OCI-LY1 (cell line): ENCODE data around the gene FCN3.

Experiments
- H2AFZ ChIP-seq: fragments of 200-600 bp; sonication (generic), shearing (Covaris generic); 2 replicates; pipeline ENCODE4 v1.6.0; 2014; ENCODE audit warnings: antibody characterized with exemption, mild to moderate bottlenecking, low read length
- H3F3A ChIP-seq: fragments of 200-600 bp; sonication (generic), shearing (Covaris generic); 2 replicates; pipeline ENCODE4 v1.6.0; 2014; ENCODE audit warnings: mild to moderate bottlenecking, antibody characterized with exemption, low read length, moderate library complexity; ENCODE audit not compliant: insufficient read depth
- H3K27ac ChIP-seq: fragments of 200-600 bp; sonication (generic); 2 replicates; pipeline ENCODE4 v1.5.1; 2014; ENCODE audit warnings: low read length, mixed run types, mild to moderate bottlenecking, low read depth; ENCODE audit not compliant: poor library complexity, severe bottlenecking
- H3K27me3 ChIP-seq: fragments of 200-600 bp; sonication (generic); 2 replicates; pipeline ENCODE4 v1.6.0; 2014; ENCODE audit warnings: antibody characterized with exemption, mild to moderate bottlenecking, low read length, moderate library complexity; ENCODE audit not compliant: insufficient read depth
- H3K36me3 ChIP-seq: fragments of 200-600 bp; sonication (generic); 2 replicates; pipeline ENCODE4 v1.6.1; 2014; ENCODE audit warnings: mild to moderate bottlenecking, antibody characterized with exemption, low read length, moderate library complexity, mixed read lengths; ENCODE audit not compliant: insufficient read depth
- H3K4me1 ChIP-seq: fragments of 200-600 bp; sonication (generic); 2 replicates; pipeline ENCODE4 v1.5.1; 2014; ENCODE audit warnings: mild to moderate bottlenecking, low read length, moderate library complexity; ENCODE audit not compliant: insufficient read depth, severe bottlenecking
- H3K4me2 ChIP-seq: fragments of 200-600 bp; sonication (generic), shearing (Covaris generic); 2 replicates; pipeline ENCODE4 v1.6.1; 2014; ENCODE audit warnings: low read length
- H3K4me3 ChIP-seq: fragments of 200-600 bp; sonication (generic); 2 replicates; pipeline ENCODE4 v1.5.1; 2014; ENCODE audit warnings: low read length, low read depth, mild to moderate bottlenecking, mixed read lengths; ENCODE audit not compliant: poor library complexity, severe bottlenecking
- H3K79me2 ChIP-seq: fragments of 200-600 bp; shearing (Covaris generic); 2 replicates; pipeline ENCODE4 v1.6.1; 2016; ENCODE audit warnings: mixed run types, low read length, mixed read lengths; ENCODE audit not compliant: insufficient read depth
- H3K9ac ChIP-seq: fragments of 200-600 bp; sonication (generic), shearing (Covaris generic); 2 replicates; pipeline ENCODE4 v1.6.1; 2014; ENCODE audit warnings: mild to moderate bottlenecking, low read length, mixed read lengths
- H3K9me2 ChIP-seq: fragments of 200-600 bp; sonication (generic), shearing (Covaris generic); 2 replicates; pipeline ENCODE4 v1.6.1; 2014; ENCODE audit warnings: low read depth, mild to moderate bottlenecking, low read length, mixed read lengths
- H3K9me3 ChIP-seq: fragments of 200-600 bp; shearing (Covaris generic); 2 replicates; pipeline ENCODE4 v1.6.1; 2014; ENCODE audit warnings: low read length, mixed read lengths
- H4K20me1 ChIP-seq: fragments of 200-600 bp; sonication (generic), shearing (Covaris generic); 2 replicates; pipeline ENCODE4 v1.6.0; 2016; ENCODE audit warnings: mild to moderate bottlenecking, low read length; ENCODE audit not compliant: insufficient read depth
- CTCF ChIP-seq: fragments of 200-600 bp; sonication (generic), shearing (Covaris generic); IDR thresholded peaks from 2 replicates; pipeline ENCODE4 v1.5.1; 2017; ENCODE audit warnings: mild to moderate bottlenecking, antibody characterized with exemption, low read length, moderate library complexity, mixed read lengths
- EZH2 ChIP-seq: fragments of 200-600 bp; sonication (generic), shearing (Covaris generic); IDR thresholded peaks from 2 replicates; pipeline ENCODE4 v1.8.0; 2017; ENCODE audit warnings: borderline replicate concordance, mixed run types, mild to moderate bottlenecking, antibody characterized with exemption, low read length, moderate library complexity, mixed read lengths

FCN3 gene

DNA sequence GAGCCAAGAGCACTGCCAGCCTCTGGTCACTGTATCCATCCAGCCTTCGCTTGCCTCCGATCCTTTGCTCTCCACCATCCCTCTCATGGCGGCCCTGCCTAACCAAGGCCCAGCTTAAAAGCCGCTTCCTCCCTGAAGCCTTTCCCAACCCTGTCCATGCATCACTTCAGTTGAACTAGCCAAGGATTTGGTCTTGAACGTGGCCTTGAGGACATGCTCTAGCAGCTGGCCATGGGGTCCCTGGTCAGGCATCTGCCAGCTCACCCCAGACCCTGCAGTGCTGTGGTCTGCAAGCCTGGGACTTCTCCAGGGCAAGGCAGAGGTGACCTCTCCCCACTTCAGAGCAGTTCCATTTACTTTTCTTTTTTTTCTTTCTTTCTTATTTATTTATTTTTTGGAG is 37.9 kb downstream of the FCN3 start:
- Histone ChIP-seq H3K27ac (no peak overlapping the region), H3K9ac (no peak overlapping the region), H3K4me2 (no peak overlapping the region), H3K4me1 (peaks cover 17% of the 10 kb centered on the region), H3K27me3 (no peaks in the 10 kb centered on the region), H3K9me3 (no peaks in the 10 kb centered on the region), H3K79me2 (no peaks in the 10 kb centered on the region), H2AFZ (no peak overlapping the region), H3F3A (no peaks in the 10 kb centered on the region), H3K9me2 (no peaks in the 10 kb centered on the region), H3K36me3 (peaks cover 51% of the 10 kb centered on the region), H3K4me3 (no peak overlapping the region), H4K20me1 (no peaks in the 10 kb centered on the region)
- no peak for TF ChIP-seq CTCF
- TF ChIP-seq EZH2 = no peak

DNA sequence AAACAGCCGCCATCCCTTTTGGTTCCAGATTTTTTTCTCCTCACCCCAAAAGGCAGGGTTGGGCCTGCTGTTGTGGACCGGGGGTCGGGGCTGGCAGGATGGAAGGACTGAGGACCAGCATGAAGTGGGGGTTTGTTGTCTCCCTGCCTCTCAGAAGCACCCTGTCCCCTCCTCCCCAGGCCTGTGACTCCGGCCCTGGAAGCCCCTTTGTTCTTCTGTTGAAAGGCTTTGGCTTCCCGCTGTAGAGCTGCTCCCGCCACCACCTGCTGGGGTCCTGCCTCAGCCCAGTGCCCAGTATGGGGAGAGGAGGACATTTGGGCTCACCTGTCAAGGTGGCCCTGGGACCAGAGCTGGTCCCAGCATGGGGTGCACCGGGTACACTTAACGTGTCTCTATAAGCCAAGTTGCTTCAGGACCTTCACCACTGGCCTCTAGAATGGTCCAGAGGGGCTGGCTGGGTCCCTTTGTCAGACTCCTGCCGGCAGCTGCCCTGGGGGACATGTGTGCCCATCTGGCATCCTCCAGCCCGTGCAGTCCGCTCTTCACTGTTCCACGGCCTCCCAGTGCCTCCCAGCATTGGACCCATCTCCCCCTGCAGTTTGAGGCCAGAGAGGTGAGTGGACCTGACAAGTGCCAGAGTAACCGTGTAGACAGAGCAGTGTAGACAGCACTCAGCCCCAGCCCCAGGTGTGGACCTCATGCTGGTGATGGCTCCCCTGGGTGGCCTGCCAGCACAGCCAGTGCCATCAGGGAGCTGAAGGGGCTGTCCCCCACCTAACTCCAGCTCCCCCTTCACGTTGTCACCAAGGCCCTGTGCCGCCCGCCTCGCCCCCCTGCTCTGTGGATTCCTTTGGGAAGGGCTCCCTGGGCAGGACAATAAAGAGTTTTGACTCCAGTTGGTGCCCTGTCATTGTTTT is 38.9 kb downstream of the FCN3 start:
- Histone ChIP-seq H3K4me3 (no peak overlapping the region), H3K9ac (no peak overlapping the region), H3K4me2 (no peak overlapping the region), H3K9me2 (no peaks in the 10 kb centered on the region), H3K9me3 (no peaks in the 10 kb centered on the region), H3K4me1 (peaks cover 7% of the 10 kb centered on the region), H2AFZ (no peak overlapping the region), H4K20me1 (no peaks in the 10 kb centered on the region), H3F3A (no peaks in the 10 kb centered on the region), H3K79me2 (no peaks in the 10 kb centered on the region), H3K27ac (no peak overlapping the region), H3K27me3 (no peaks in the 10 kb centered on the region), H3K36me3 (peaks cover 60% of the 10 kb centered on the region)
- no peak for TF ChIP-seq EZH2
- no peak for TF ChIP-seq CTCF

DNA sequence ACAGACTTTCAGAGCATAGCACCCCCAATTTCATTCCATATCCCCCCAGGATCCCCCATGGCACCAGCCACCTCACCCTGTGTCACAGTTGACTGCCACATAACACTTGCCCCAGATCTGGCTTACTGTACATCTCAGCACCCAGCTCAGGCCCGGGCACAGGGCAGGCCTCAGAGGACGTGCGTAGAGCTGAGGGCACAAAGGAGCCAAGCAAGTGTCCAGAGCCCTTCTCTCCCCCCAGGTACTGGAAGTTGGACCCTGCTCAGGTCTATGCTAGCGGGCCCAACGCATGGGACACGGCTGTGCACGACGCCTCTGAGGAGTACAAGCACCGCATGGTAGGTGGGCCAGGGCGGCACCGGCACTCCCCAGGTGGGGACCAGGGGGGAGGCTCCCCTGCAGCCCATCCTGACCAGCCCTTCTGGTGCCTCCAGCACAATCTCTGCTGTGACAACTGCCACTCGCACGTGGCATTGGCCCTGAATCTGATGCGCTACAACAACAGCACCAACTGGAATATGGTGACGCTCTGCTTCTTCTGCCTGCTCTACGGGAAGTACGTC is 40.8 kb downstream of the FCN3 start:
- Histone ChIP-seq H3K9me2 (no peaks in the 10 kb centered on the region), H3K79me2 (peaks cover 8% of the 10 kb centered on the region; the same call in 1 of the 2 replicates), H3K9ac (no peak overlapping the region), H2AFZ (no peak overlapping the region), H4K20me1 (no peaks in the 10 kb centered on the region), H3K4me3 (no peak overlapping the region), H3K4me1 (peaks cover 7% of the 10 kb centered on the region), H3K4me2 (no peak overlapping the region), H3K27me3 (no peaks in the 10 kb centered on the region), H3K36me3 (peaks cover 69% of the 10 kb centered on the region), H3K27ac (no peak overlapping the region), H3K9me3 (no peaks in the 10 kb centered on the region), H3F3A (no peaks in the 10 kb centered on the region)
- TF ChIP-seq CTCF = no peak
